Kidney epithelial cell (primary cell): Measurements from ENCODE around the gene MGME1. TPM values are rescaled to one million over a fixed set of nuclear protein-coding genes. Genes with fewer than 3 reads are reported as not detected.

ENCODE experiments used
- DNase-seq: peaks from one replicate; pipeline ENCODE4 v3.0.0-alpha.2; 2010; ENCODE audit warnings: low read depth
- H3K27me3 ChIP-seq: 2 replicates; pipeline ENCODE4 v1.6.0; 2011; ENCODE audit warnings: low read length; ENCODE audit not compliant: control insufficient read depth, insufficient read depth
- H3K36me3 ChIP-seq: 2 replicates; pipeline ENCODE4 v1.5.1; 2011; ENCODE audit warnings: low read length; ENCODE audit not compliant: control insufficient read depth, insufficient read depth
- H3K4me3 ChIP-seq: 2 replicates; pipeline ENCODE4 v1.5.1; 2011; ENCODE audit warnings: low read depth, mild to moderate bottlenecking, control low read depth, low read length
- CTCF ChIP-seq: IDR thresholded peaks from 2 replicates; pipeline ENCODE4 v1.5.1; 2011; ENCODE audit warnings: mild to moderate bottlenecking, moderate library complexity, low read length, control low read depth, inconsistent platforms; ENCODE audit not compliant: insufficient read depth, poor library complexity, severe bottlenecking
- total RNA-seq: library from RNA; depleted of rRNA; stranded (reverse); fragments of >200 nt; gene quantifications from 2 replicates; pipeline ENCODE4 v1.2.3, GENCODE V29; 2015

Gene MGME1
- total RNA-seq, 1 donor from 2014 or later: 15.2 TPM

GRCh38 chr20:17953935-17954334, 14.9 kb upstream of the MGME1 start:
- no peak for TF ChIP-seq CTCF
- peaks cover 3% of the 10 kb centered on the region for H3K36me3 ChIP-seq
- H3K27me3 ChIP-seq: no peaks in the 10 kb centered on the region
- no peak for DNase-seq
- no peak overlapping the region for H3K4me3 ChIP-seq

GRCh38 chr20:17955302-17955701, 13.5 kb upstream of the MGME1 start:
- Histone ChIP-seq H3K4me3 (no peak overlapping the region), H3K36me3 (peaks cover 2% of the 10 kb centered on the region), H3K27me3 (no peaks in the 10 kb centered on the region)
- no peak for DNase-seq
- TF ChIP-seq CTCF: no peak

- TF ChIP-seq CTCF: no peak
- no peak overlapping the region for H3K4me3 ChIP-seq
- no peaks in the 10 kb centered on the region for H3K27me3 ChIP-seq
- H3K36me3 ChIP-seq: no peaks in the 10 kb centered on the region
- no peak for DNase-seq
Measured at GRCh38 chr20:17956099-17956685, 12.6 kb upstream of the MGME1 start.

- no peak for DNase-seq
- Histone ChIP-seq H3K27me3 (no peaks in the 10 kb centered on the region), H3K36me3 (no peaks in the 10 kb centered on the region)
Measured at GRCh38 chr20:17957505-17958363, 11.1 kb upstream of the MGME1 start.

GRCh38 chr20:17958373-17959256, 10.2 kb upstream of the MGME1 start:
- no peak for DNase-seq
- H3K36me3 ChIP-seq: no peaks in the 10 kb centered on the region
- TF ChIP-seq CTCF: no peak
- H3K4me3 ChIP-seq: no peak overlapping the region
- no peaks in the 10 kb centered on the region for H3K27me3 ChIP-seq

More at GRCh38 chr20:17957505-17958363, 11.1 kb upstream of the MGME1 start:
- no peak for TF ChIP-seq CTCF
- no peak overlapping the region for H3K4me3 ChIP-seq
